ENCODE data around the gene DCPS.

DNA sequence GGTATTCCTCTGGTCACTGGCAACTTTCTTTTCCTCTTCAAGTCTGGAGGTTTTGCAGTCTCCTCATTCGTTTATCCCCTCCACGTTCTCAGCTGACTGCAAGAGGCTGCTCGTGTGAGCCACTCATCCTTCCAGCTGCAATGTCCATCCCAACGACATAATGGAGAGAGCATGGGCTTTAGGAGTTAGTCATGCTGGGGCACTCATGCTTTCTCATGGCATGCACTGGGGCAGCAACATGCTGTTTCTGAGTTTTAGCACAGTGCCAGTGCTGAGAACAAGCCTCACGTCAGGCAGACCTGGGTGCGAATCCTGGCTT is 7.1 kb downstream of the DCPS start:
- TF ChIP-seq GATA2 (IDR thresholded peaks at IDR 0.05; ENCODE audit: low read depth, low read length), result no peak
- TF ChIP-seq GATA3 (IDR thresholded peaks at IDR 0.05; ENCODE audit: low read depth, low read length), result no peak
